Gastrocnemius medialis (tissue), 4 donors: Measurements from ENCODE around the gene FAM81A. TPM values are rescaled to one million over a fixed set of nuclear protein-coding genes. Genes with fewer than 3 reads are reported as not detected.

Experiments
- ATAC-seq, 2 donors: fragments of 150-250 bp; one replicate each; pipeline ENCODE4 v1.9.1; 2016
- DNase-seq, 2 donors: peaks; one replicate each; pipeline ENCODE4 v3.0.0-alpha.2; 2019
- H3K27ac ChIP-seq, 4 donors: fragments of 200-600 bp; sonication (generic); 1 replicate in 1 of 4; 2 replicates in 3 of 4; pipeline ENCODE4 v1.5.1; 2016 to 2018; ENCODE audit warnings: mild to moderate bottlenecking in 2 of 4, moderate library complexity in 1 of 4
- H3K27me3 ChIP-seq, 3 donors: fragments of 200-600 bp; sonication (generic) in 2 of 3; 1 replicate in 1 of 3; 2 replicates in 2 of 3; pipeline versions ENCODE4 v1.5.1 to v1.6.0; 2016 to 2019; ENCODE audit warnings: mild to moderate bottlenecking in 1 of 3, moderate library complexity in 1 of 3
- H3K36me3 ChIP-seq, 2 donors: fragments of 200-600 bp; sonication (generic) in 1 of 2; one replicate each; pipeline ENCODE4 v1.5.1; 2017 to 2018
- H3K4me1 ChIP-seq, 2 donors: fragments of 200-600 bp; sonication (generic) in 1 of 2; one replicate each; pipeline ENCODE4 v1.5.1; 2016 to 2017; ENCODE audit warnings: mild to moderate bottlenecking in 2 of 2
- H3K4me3 ChIP-seq, 4 donors: fragments of 200-600 bp; sonication (generic) in 3 of 4; 1 replicate in 1 of 4; 2 replicates in 3 of 4; pipeline ENCODE4 v1.5.1; 2016 to 2019; ENCODE audit warnings: mild to moderate bottlenecking in 2 of 4
- H3K9me3 ChIP-seq, 3 donors: fragments of 200-600 bp; sonication (generic) in 2 of 3; 1 replicate in 1 of 3; 2 replicates in 2 of 3; pipeline ENCODE4 v1.5.1; 2016 to 2019
- POLR2A ChIP-seq, 2 donors: fragments of 450-650 bp; IDR thresholded peaks; one replicate each; pipeline ENCODE4 v1.6.1; 2017; ENCODE audit warnings: antibody characterized with exemption in 2 of 2, mild to moderate bottlenecking in 2 of 2, moderate library complexity in 2 of 2
- in situ Hi-C, 4 donors: fragments of 200-750 bp; cut with MboI; loops; one replicate each; pipeline versions ENCODE4 v1.15.0 to v1.8.0; 2017; ENCODE audit warnings: low sequenced_read_pairs in 4 of 4
- intact Hi-C: fragments of 100-400 bp; cut with DNase I; formaldehyde crosslinking; loops from one replicate; pipeline ENCODE4 v1.15.1; 2023; ENCODE audit warnings: low total_unique reads
- total RNA-seq, 4 donors: library from RNA; depleted of rRNA; stranded (reverse); fragments of >200 nt; gene quantifications; one replicate each; pipeline versions ENCODE4 v1.1.0 to v1.2.3, GENCODE V29; 2016
- TF ChIP-seq, protein P1 (sequence below), 5 experiments: fragments of 450-650 bp in 3 of 5; fragments of 200-600 bp in 2 of 5; sonication (generic) in 2 of 5; IDR thresholded peaks in 4 of 5; conservative IDR thresholded peaks in 1 of 5; 1 replicate in 4 of 5; 2 replicates in 1 of 5; pipeline ENCODE4 v1.5.1; 2016 to 2019; ENCODE audit warnings: antibody characterized with exemption in 5 of 5, mild to moderate bottlenecking in 3 of 5, moderate library complexity in 3 of 5

The FAM81A gene
- total RNA-seq, 4 donors from 2014 or later = 0.07 to 0.10 TPM; not detected in 2

DNA sequence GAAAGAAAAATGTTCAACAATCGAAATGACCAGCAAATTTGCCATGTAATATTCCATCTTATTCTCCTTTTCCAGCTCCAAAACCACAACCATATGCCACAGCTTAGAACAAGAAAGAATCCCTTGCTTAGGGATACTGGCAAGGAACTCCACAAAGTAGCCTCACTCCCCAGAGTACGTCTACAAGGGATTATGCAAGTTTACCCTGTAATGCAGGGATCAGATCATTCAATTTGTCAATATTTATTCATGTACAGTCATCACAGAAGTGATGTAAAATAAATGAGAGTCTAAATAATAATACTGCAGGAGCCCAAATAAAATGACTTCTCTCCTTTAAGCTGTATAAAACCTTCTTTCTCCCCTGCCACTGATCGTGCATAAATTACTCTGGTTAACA, 41.8 kb upstream of the FAM81A start:
- in situ Hi-C loops = no loop called here
- Histone ChIP-seq H3K4me1 (no peaks in the 10 kb centered on the region), H3K4me3 (no peak overlapping the region), H3K9me3 (no peaks in the 10 kb centered on the region), H3K36me3 (no peaks in the 10 kb centered on the region), H3K27me3 (no peaks in the 10 kb centered on the region), H3K27ac (no peak overlapping the region)
- no peak for DNase-seq
- no peak for TF ChIP-seq POLR2A (IDR thresholded peaks at IDR 0.05)
- TF ChIP-seq, protein P1, sequence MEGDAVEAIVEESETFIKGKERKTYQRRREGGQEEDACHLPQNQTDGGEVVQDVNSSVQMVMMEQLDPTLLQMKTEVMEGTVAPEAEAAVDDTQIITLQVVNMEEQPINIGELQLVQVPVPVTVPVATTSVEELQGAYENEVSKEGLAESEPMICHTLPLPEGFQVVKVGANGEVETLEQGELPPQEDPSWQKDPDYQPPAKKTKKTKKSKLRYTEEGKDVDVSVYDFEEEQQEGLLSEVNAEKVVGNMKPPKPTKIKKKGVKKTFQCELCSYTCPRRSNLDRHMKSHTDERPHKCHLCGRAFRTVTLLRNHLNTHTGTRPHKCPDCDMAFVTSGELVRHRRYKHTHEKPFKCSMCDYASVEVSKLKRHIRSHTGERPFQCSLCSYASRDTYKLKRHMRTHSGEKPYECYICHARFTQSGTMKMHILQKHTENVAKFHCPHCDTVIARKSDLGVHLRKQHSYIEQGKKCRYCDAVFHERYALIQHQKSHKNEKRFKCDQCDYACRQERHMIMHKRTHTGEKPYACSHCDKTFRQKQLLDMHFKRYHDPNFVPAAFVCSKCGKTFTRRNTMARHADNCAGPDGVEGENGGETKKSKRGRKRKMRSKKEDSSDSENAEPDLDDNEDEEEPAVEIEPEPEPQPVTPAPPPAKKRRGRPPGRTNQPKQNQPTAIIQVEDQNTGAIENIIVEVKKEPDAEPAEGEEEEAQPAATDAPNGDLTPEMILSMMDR (IDR thresholded peaks at IDR 0.05 in 4 of 5, conservative IDR thresholded peaks at IDR 0.05 in 1 of 5) = no peak
- intact Hi-C loops = no loop called here
- no peak for ATAC-seq

DNA sequence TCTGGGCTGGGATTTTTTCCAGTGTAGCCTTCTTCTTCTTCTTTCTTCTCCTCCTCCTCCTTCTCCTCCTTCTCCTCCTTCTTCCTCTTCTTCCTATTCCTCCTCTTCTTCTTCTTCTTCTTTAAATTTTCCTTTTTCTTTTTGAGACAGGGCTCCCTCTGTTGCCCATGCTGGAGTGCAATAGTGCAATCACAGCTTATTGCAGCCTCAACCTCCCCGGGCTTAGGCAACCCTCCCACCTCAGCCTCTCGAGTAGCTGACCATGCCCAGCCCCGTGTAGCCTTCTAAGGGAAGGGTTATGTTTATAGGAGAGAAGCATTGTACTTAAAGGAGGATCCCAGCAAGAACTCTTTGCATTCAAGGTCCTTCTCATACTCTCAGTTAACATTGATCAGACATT, 41.3 kb upstream of the FAM81A start:
- no peaks in the 10 kb centered on the region for H3K36me3 ChIP-seq
- intact Hi-C loops = no loop called here
- H3K9me3 ChIP-seq = no peaks in the 10 kb centered on the region
- H3K4me3 ChIP-seq = no peak overlapping the region
- in situ Hi-C loops = no loop called here
- TF ChIP-seq, protein P1 (IDR thresholded peaks at IDR 0.05 in 4 of 5, conservative IDR thresholded peaks at IDR 0.05 in 1 of 5) = no peak
- TF ChIP-seq POLR2A (IDR thresholded peaks at IDR 0.05) = no peak
- ATAC-seq = no peak
- no peaks in the 10 kb centered on the region for H3K4me1 ChIP-seq
- H3K27me3 ChIP-seq = no peaks in the 10 kb centered on the region
- no peak overlapping the region for H3K27ac ChIP-seq
- no peak for DNase-seq

DNA sequence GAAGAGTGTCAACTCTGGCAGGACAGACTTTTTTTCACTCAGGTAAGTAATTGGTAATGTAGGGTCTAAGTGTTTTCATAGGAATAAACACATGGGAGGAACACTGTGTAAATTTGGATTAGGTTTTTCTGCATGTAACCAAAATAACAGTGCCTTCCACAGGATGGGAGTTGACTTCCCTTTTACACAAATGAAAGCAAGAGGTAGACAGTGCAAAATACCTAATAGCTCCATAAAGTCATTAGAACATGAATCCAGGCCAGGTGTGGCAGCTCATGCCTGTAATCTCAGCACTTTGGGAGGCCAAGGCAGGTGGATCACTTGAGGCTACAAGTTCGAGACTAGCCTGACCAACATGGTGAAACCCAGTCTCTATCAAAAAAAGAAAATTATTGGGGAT, 39.8 kb upstream of the FAM81A start:
- ATAC-seq (no peak), DNase-seq (no peak)
- in situ Hi-C loops (no loop called here), intact Hi-C loops (no loop called here)
- no peaks in the 10 kb centered on the region for H3K9me3 ChIP-seq
- H3K36me3 ChIP-seq = no peaks in the 10 kb centered on the region
- H3K27me3 ChIP-seq = no peaks in the 10 kb centered on the region
- no peaks in the 10 kb centered on the region for H3K4me1 ChIP-seq
- TF ChIP-seq, protein P1 (IDR thresholded peaks at IDR 0.05 in 4 of 5, conservative IDR thresholded peaks at IDR 0.05 in 1 of 5) = no peak
- no peak for TF ChIP-seq POLR2A (IDR thresholded peaks at IDR 0.05)
- no peak overlapping the region for H3K27ac ChIP-seq
- no peak overlapping the region for H3K4me3 ChIP-seq

DNA sequence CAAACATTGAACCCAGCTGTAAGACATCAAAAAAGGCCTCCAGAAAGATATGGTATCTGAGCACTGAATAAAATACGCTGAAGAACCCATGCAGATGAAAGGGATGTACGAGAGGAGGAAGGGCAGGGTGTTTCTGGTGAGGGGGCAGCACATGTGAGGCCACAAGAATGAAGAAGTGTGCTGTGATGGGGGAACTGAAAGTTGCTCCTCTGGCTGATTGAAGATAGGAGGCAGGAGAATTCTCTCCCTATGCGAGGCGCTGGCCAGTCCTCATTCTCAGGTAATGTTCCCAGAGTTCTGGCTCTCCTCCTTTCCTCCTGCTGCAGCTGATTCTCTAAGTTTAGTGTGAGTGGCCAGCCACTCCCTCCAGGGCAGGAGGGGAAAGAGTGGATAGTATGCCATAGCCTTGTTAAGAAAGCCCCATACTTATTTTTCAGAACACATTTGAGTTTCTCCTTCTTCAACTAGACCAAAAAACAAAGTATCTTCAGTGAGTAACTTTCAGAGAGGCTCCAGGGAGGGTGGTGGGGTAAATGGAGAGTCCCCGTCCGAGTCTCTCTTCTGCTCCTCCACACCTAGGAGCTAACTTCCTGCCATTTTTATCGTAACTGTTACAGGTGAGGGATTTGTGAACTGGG, 38.4 kb upstream of the FAM81A start:
- Histone ChIP-seq H3K27me3 (no peaks in the 10 kb centered on the region), H3K4me1 (no peaks in the 10 kb centered on the region), H3K27ac (no peak overlapping the region), H3K4me3 (no peak overlapping the region), H3K36me3 (no peaks in the 10 kb centered on the region), H3K9me3 (no peaks in the 10 kb centered on the region)
- ATAC-seq (no peak), DNase-seq (peak in 1 of 2 donors; percentile 13)
- in situ Hi-C loops = no loop called here
- intact Hi-C loops = no loop called here
- no peak for TF ChIP-seq POLR2A (IDR thresholded peaks at IDR 0.05)
- TF ChIP-seq, protein P1 (IDR thresholded peaks at IDR 0.05 in 4 of 5, conservative IDR thresholded peaks at IDR 0.05 in 1 of 5) = no peak
